Adrenal gland (tissue), 5 donors: ENCODE measurements around the gene CPPED1.

Experiments used
- CTCF ChIP-seq, 6 experiments: fragments of 450-650 bp in 4 of 6; fragments of 200-600 bp in 2 of 6; sonication (generic) in 1 of 6; IDR thresholded peaks; 1 replicate in 5 of 6; 2 replicates in 1 of 6; pipeline versions ENCODE4 v1.5.1 to v1.8.0; 2016 to 2021; ENCODE audit warnings: antibody characterized with exemption in 6 of 6, mild to moderate bottlenecking in 2 of 6, moderate library complexity in 1 of 6
- POLR2A ChIP-seq, 2 donors: fragments of 450-650 bp; IDR thresholded peaks; one replicate each; pipeline ENCODE4 v1.6.1; 2017; ENCODE audit warnings: antibody characterized with exemption in 2 of 2, mild to moderate bottlenecking in 2 of 2, moderate library complexity in 1 of 2
- donor health status: DM: no; HTN: no; CAD: no.

GRCh38 chr16:12769525-12769924 is 34.2 kb downstream of the CPPED1 start:
- TF ChIP-seq CTCF (IDR thresholded peaks at IDR 0.05) (no peak), POLR2A (IDR thresholded peaks at IDR 0.05) (no peak)
